CD14-positive monocyte (primary cell): ENCODE results near the gene PGP. TPM values are rescaled to one million over a fixed set of nuclear protein-coding genes. Genes with fewer than 3 reads are reported as not detected.

Experiments
- DNase-seq, 3 donors: peaks; one replicate each; pipeline ENCODE4 v3.0.0-alpha.2; 2011 to 2022
- H2AFZ ChIP-seq: 2 replicates; pipeline ENCODE4 v1.6.0; 2012; ENCODE audit warnings: mild to moderate bottlenecking, low read depth, low read length, inconsistent platforms; ENCODE audit not compliant: insufficient read depth, poor library complexity, severe bottlenecking
- H3K27ac ChIP-seq, 2 donors: 1 replicate in 1 of 2; 2 replicates in 1 of 2; pipeline ENCODE4 v1.5.1; 2012 to 2013; ENCODE audit warnings: low read length in 2 of 2, control low read depth in 1 of 2, inconsistent platforms in 1 of 2, low read depth in 1 of 2, mild to moderate bottlenecking in 1 of 2
- H3K27me3 ChIP-seq, 2 donors: one replicate each; pipeline versions ENCODE4 v1.6.0 to v1.6.1; 2011 to 2013; ENCODE audit warnings: low read length in 2 of 2; ENCODE audit not compliant: control insufficient read depth in 2 of 2, insufficient read depth in 2 of 2
- H3K36me3 ChIP-seq, 2 donors: replicated peaks in 1 of 2; 1 replicate in 1 of 2; 2 replicates in 1 of 2; pipeline versions ENCODE4 v1.5.1 to v1.6.1; 2012 to 2013; ENCODE audit warnings: low read length in 2 of 2, control low read depth in 1 of 2, inconsistent platforms in 1 of 2, mild to moderate bottlenecking in 1 of 2; ENCODE audit not compliant: insufficient read depth in 2 of 2, control insufficient read depth in 1 of 2
- H3K4me1 ChIP-seq, 2 donors: 1 replicate in 1 of 2; 2 replicates in 1 of 2; pipeline versions ENCODE4 v1.5.1 to v1.6.1; 2012 to 2013; ENCODE audit warnings: low read length in 2 of 2, control low read depth in 1 of 2, inconsistent platforms in 1 of 2, mild to moderate bottlenecking in 1 of 2, moderate library complexity in 1 of 2; ENCODE audit not compliant: insufficient read depth in 2 of 2, control insufficient read depth in 1 of 2
- H3K4me2 ChIP-seq: replicated peaks from 2 replicates; pipeline ENCODE3; 2012; ENCODE audit warnings: low read length, moderate library complexity, mild to moderate bottlenecking; ENCODE audit not compliant: poor library complexity, severe bottlenecking; ENCODE audit errors: extremely low read depth
- H3K4me3 ChIP-seq, 3 experiments: fragments of 200-600 bp in 1 of 3; sonication (generic) in 1 of 3; replicated peaks in 1 of 3; 1 replicate in 2 of 3; 2 replicates in 1 of 3; pipeline ENCODE4 v1.5.1; 2011 to 2013; ENCODE audit warnings: low read length in 3 of 3, mild to moderate bottlenecking in 3 of 3, control low read depth in 2 of 3, low read depth in 2 of 3, inconsistent platforms in 1 of 3, moderate library complexity in 1 of 3
- H3K79me2 ChIP-seq: 2 replicates; pipeline ENCODE4 v1.6.0; 2012; ENCODE audit warnings: mild to moderate bottlenecking, control low read depth, inconsistent platforms, low read length, moderate library complexity; ENCODE audit not compliant: insufficient read depth
- H3K9ac ChIP-seq: 2 replicates; pipeline ENCODE4 v1.6.0; 2017; ENCODE audit warnings: low read length, mild to moderate bottlenecking; ENCODE audit not compliant: insufficient read depth, poor library complexity, severe bottlenecking
- H3K9me3 ChIP-seq, 2 donors: replicated peaks in 1 of 2; 1 replicate in 1 of 2; 2 replicates in 1 of 2; pipeline versions ENCODE4 v1.5.1 to v1.6.1; 2012 to 2013; ENCODE audit warnings: low read length in 2 of 2, control low read depth in 1 of 2; ENCODE audit not compliant: control insufficient read depth in 1 of 2, insufficient read depth in 1 of 2
- H4K20me1 ChIP-seq: 2 replicates; pipeline ENCODE4 v1.6.0; 2012; ENCODE audit warnings: mild to moderate bottlenecking, low read length, control low read depth, moderate library complexity; ENCODE audit not compliant: insufficient read depth
- H3K27ac Mint-ChIP-seq, 7 donors: one replicate each; pipeline ENCODE4 v1.8.0; 2020; ENCODE audit warnings: mild to moderate bottlenecking in 7 of 7, mixed read lengths in 7 of 7, moderate library complexity in 6 of 7, inconsistent platforms in 2 of 7
- H3K27me3 Mint-ChIP-seq, 3 donors: one replicate each; pipeline ENCODE4 v1.8.0; 2021 to 2022; ENCODE audit warnings: low read depth in 3 of 3, mild to moderate bottlenecking in 3 of 3, mixed read lengths in 3 of 3, moderate library complexity in 3 of 3, inconsistent platforms in 1 of 3
- H3K36me3 Mint-ChIP-seq, 2 donors: one replicate each; pipeline ENCODE4 v1.8.0; 2020; ENCODE audit warnings: mixed read lengths in 2 of 2, inconsistent platforms in 1 of 2, mild to moderate bottlenecking in 1 of 2
- H3K4me1 Mint-ChIP-seq: one replicate; pipeline ENCODE4 v1.8.0; 2020; ENCODE audit warnings: mild to moderate bottlenecking, mixed read lengths
- H3K4me3 Mint-ChIP-seq, 2 donors: one replicate each; pipeline ENCODE4 v1.8.0; 2020; ENCODE audit warnings: mild to moderate bottlenecking in 2 of 2, mixed read lengths in 2 of 2, moderate library complexity in 1 of 2
- H3K9me3 Mint-ChIP-seq, 7 donors: one replicate each; pipeline ENCODE4 v1.8.0; 2020 to 2022; ENCODE audit warnings: mixed read lengths in 7 of 7, mild to moderate bottlenecking in 6 of 7, moderate library complexity in 6 of 7, inconsistent platforms in 2 of 7
- WGBS: methylation state at CpG from one replicate; pipeline ENCODE4 v1.1.5; 2013; ENCODE audit warnings: missing lambda C conversion rate; ENCODE audit not compliant: insufficient coverage; 5-methylcytosine and 5-hydroxymethylcytosine counted together
- intact Hi-C, 2 donors: fragments of 100-400 bp; cut with micrococcal nuclease; formaldehyde crosslinking; loops; one replicate each; pipeline versions ENCODE4 v1.15.0 to v1.15.1; 2023
- polyA plus RNA-seq, 3 donors: library from polyadenylated mRNA; depleted of rRNA in 1 of 3; unstranded in 2 of 3; stranded (reverse) in 1 of 3; fragments of 300-500 nt in 2 of 3; fragments of >200 nt in 1 of 3; fragmentation: Illumina TruSeq in 2 of 3; gene quantifications; 1 replicate in 2 of 3; 2 replicates in 1 of 3; pipeline ENCODE4 v1.2.3, GENCODE V29; 2012 to 2021
- TF ChIP-seq, protein P1 (sequence below): fragments of 200-600 bp; IDR thresholded peaks from one replicate; pipeline ENCODE4 v1.8.0; 2022; ENCODE audit warnings: antibody characterized with exemption, mild to moderate bottlenecking

The PGP gene
- polyA plus RNA-seq, 3 donors: 7.2 to 20.2 (median 19.2) TPM

DNA sequence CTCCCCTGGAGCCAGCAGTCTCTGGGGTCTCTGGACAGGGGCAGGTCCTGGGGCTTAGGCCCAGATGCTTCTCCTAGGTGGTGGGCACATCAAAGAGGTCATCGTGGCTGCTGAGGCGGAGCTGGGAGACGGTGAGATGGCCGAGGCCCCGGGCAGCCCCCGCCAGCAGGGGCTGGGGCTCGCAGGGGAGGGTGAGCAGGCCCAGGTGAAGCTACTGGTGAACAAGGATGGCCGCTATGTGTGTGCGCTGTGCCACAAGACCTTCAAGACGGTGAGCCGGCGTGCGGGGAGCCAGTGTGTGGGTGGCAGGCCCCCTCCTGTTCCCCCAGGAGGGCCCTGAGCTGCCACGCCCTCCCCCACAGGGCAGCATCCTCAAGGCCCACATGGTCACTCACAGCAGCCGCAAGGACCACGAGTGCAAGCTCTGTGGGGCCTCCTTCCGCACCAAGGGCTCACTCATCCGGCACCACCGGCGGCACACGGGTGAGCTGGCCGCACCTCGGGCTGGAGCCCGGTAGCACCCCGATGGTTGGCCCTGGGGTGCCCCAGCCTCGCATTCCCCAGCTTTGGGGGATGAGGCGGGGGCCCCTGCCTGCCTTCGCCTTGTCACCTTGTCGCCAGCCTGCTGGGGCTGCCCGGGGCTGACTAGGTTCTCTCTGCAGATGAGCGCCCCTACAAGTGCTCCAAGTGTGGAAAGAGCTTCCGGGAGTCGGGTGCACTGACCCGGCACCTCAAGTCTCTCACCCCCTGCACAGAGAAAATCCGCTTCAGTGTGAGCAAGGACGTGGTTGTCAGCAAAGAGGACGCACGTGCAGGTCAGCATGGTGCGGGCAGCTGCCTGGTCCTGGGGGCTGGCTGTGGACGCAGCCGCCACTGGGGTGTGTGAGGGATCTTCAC lies 17.7 kb upstream of the PGP start:
- no peak for DNase-seq
- Histone ChIP-seq H2AFZ (no peak overlapping the region), H3K27me3 (peaks cover 12 to 22% of the 10 kb centered on the region in 2 donors), H3K4me2 (no peak overlapping the region), H3K27ac (no peak overlapping the region), H3K9me3 (no peaks in the 10 kb centered on the region), H3K4me3 (no peak overlapping the region), H3K4me1 (peaks cover 5 to 6% of the 10 kb centered on the region in 2 donors), H3K79me2 (peaks cover 6% of the 10 kb centered on the region), H3K36me3 (peaks cover 72 to 79% of the 10 kb centered on the region in 2 donors), H4K20me1 (peaks cover 18% of the 10 kb centered on the region), H3K9ac (no peak overlapping the region)
- Mint-ChIP-seq H3K9me3 (peaks cover 0 to 6% (median 0%) of the 10 kb centered on the region in 7 donors), H3K4me3 (no peak overlapping the region), H3K27me3 (peaks cover 21 to 28% (median 22%) of the 10 kb centered on the region in 3 donors), H3K4me1 (peaks cover 5% of the 10 kb centered on the region), H3K36me3 (peaks cover 55 to 74% of the 10 kb centered on the region in 2 donors), H3K27ac (peak overlapping the region in 1 of 7 donors; percentile 66)
- WGBS: 95% methylated on average over 27 of the region's 41 CpGs
- TF ChIP-seq, protein P1, sequence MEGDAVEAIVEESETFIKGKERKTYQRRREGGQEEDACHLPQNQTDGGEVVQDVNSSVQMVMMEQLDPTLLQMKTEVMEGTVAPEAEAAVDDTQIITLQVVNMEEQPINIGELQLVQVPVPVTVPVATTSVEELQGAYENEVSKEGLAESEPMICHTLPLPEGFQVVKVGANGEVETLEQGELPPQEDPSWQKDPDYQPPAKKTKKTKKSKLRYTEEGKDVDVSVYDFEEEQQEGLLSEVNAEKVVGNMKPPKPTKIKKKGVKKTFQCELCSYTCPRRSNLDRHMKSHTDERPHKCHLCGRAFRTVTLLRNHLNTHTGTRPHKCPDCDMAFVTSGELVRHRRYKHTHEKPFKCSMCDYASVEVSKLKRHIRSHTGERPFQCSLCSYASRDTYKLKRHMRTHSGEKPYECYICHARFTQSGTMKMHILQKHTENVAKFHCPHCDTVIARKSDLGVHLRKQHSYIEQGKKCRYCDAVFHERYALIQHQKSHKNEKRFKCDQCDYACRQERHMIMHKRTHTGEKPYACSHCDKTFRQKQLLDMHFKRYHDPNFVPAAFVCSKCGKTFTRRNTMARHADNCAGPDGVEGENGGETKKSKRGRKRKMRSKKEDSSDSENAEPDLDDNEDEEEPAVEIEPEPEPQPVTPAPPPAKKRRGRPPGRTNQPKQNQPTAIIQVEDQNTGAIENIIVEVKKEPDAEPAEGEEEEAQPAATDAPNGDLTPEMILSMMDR: no peak
- intact Hi-C loops: no loop called here

DNA sequence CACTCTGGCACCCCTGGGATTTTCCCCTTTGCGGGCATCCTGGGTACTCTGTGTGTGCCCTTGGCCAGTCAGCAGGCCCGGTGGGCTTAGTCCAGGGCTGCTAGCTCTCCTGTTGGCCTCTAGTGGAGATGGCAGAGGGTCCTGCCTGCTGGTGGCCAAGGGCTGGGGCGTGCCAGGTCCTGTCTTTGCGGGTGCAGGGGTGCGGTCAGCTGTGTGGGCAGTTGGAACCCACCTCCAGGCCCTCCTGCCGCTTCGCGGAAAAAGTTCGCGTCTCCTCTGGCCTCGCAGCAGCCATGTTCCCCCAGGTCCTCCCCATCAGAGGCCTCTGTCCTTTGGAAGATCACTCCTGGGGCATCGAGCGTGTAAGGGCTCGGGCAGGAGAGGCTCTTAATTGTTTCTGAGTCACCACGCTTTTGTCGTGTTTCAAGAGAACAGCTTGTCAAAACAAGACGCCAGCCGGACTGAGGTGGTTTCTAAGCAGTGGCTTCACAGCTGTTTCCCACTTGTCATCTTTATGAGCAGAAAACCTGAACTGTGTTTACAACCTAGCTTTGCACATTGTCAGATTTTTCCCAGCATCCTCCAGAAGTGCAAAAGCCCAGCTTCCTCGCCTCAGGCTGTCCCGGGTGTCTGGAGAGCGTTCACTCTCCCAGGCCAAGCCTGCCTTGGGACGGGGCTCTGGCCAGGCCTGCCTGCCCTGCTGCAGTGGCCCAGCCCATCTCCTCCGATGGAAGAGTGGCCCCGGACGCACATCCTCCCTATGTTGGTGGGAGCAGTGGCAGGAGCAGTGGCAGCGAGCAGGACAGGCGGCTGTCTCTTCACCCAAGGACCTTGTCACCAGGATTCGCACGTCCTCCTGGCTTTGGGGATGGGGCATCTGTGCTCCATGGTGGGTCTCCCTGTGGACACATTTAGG lies 16.6 kb upstream of the PGP start:
- Mint-ChIP-seq H3K27ac (peak overlapping the region in 1 of 7 donors; percentile 57), H3K36me3 (peaks cover 57 to 80% of the 10 kb centered on the region in 2 donors), H3K9me3 (peaks cover 0 to 6% (median 0%) of the 10 kb centered on the region in 7 donors), H3K4me3 (no peak overlapping the region), H3K4me1 (peaks cover 11% of the 10 kb centered on the region), H3K27me3 (peaks cover 13 to 18% (median 13%) of the 10 kb centered on the region in 3 donors)
- no peaks in the 10 kb centered on the region for H3K9me3 ChIP-seq
- H3K4me1 ChIP-seq: peaks cover 0 to 3% of the 10 kb centered on the region in 2 donors
- peaks cover 3 to 11% of the 10 kb centered on the region in 2 donors for H3K27me3 ChIP-seq
- no peak overlapping the region for H3K4me2 ChIP-seq
- no peak overlapping the region for H3K4me3 ChIP-seq
- H3K79me2 ChIP-seq: peaks cover 15% of the 10 kb centered on the region
- peaks cover 22% of the 10 kb centered on the region for H4K20me1 ChIP-seq
- intact Hi-C loops: no loop called here
- H2AFZ ChIP-seq: no peak overlapping the region
- DNase-seq: no peak
- TF ChIP-seq, protein P1: no peak
- peaks cover 72 to 84% of the 10 kb centered on the region in 2 donors for H3K36me3 ChIP-seq
- WGBS: 96% methylated on average over 26 of the region's 29 CpGs
- H3K27ac ChIP-seq: no peak overlapping the region
- H3K9ac ChIP-seq: no peak overlapping the region
